GM19438 (cell line): ENCODE measurements around the gene MEGF8.
A peak's percentile ranks its signal among the peaks of the same experiment; 100 is the strongest.

Source experiments
- ATAC-seq: cut with Tn5 transposase; IDR thresholded peaks from one replicate; pipeline ENCODE4 v1.9.1; 2021; ENCODE audit warnings: low read depth; ENCODE audit not compliant: unreplicated experiment

MEGF8 gene

DNA sequence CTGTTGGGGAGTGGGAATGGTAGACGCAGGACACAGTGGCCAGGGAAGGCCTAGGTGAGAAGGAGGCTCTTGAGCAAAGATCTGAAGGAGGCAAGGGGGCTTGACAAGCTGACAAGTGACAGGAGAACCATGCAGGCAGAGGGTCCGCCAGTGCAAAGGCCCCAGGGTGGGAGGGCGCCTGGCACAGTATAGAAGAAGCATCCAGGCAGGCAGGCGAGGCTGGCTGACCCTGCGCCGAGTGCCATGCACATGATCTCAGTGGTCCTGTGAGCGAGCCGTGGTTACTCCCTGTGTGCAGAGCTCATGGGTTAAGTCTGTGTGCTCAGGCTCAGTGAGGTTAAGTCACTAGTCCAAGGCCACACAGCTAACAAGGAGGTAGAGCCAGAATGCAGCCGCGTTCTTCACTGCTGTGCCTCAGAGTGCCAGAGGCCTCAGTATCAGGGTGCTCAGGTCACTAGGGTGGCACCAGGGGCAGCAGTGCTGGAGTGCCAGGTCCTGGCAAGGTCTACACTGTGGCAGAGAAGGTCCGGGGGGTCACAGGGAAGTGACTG is 49.5 kb downstream of the MEGF8 start:
- ATAC-seq, result no peak

DNA sequence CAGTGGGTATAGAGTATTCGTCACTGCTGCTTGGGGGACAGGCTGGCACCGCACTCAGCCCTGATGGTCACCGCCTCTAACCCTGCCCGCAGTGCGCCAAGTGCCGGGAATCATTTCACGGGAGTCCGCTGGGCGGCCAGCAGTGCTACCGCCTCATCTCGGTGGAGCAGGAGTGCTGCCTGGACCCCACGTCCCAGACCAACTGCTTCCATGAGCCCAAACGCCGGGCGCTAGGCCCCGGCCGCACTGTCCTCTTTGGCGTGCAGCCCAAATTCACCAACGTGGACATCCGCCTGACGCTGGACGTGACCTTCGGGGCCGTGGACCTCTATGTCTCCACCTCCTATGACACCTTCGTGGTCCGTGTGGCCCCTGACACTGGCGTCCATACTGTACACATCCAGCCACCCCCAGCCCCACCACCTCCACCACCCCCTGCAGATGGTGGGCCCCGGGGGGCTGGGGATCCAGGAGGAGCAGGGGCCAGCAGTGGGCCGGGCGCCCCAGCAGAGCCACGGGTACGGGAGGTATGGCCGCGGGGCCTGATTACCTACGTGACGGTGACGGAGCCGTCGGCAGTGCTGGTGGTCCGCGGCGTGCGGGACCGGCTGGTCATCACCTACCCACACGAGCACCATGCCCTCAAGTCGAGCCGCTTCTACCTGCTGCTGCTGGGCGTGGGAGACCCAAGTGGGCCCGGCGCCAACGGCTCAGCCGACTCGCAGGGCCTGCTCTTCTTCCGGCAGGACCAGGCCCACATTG is 50.2 kb downstream of the MEGF8 start:
- ATAC-seq, result no peak

DNA sequence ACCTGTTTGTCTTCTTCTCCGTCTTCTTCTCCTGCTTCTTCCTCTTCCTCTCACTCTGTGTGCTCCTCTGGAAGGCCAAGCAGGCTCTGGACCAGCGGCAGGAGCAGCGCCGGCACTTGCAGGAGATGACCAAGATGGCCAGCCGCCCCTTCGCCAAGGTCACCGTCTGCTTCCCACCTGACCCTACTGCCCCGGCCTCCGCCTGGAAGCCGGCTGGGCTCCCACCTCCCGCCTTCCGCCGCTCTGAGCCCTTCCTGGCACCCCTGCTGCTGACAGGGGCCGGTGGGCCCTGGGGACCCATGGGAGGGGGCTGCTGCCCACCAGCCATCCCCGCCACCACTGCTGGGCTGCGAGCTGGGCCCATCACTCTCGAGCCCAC is 50.7 kb downstream of the MEGF8 start:
- ATAC-seq, result no peak

DNA sequence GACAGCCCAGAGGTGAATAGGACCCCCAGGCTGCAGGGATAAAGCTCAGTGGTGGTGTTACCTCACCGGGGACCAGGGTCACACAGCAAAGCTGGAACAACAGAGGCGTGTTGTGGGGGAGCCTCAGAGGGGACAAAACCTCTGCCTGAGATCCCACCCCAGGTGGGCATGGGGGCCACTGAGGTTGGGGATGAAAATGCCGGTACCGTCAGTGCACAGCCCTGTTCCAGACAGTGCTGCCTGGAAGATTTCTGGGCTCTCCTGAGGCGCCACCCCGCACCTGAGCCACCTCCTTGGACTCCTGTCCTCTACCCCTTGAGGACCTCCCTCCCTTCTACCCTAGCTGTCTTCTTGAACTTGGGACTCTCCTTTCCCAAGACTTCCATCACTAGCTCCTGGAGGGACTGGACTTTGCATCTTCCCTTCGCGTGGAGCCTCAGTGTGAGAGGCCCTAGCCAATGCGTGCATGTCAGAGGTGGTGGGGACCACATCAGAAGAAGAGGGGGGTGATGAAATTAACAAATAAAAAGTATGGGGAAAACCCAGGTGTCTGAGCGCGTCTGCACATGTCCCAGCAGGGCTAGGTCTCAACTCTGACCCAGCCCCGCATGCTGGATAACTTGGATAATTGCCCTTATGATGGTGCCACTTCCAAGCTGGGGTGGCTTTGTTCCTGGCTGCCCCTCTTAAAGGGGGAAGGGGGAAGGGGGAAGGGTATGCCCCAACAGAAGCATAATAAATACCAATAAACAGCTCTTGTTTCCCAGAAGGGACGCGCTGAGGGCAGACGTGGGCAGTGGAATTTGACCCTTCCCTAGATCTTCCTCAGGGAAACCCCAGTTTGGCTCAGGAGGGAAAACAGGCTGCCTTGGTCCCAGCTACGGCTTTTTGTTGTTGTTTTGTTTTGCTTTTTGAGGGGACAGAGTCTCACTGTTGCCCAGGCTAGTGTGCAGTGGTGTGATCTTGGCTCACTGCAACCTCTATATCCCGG is 53.1 kb downstream of the MEGF8 start:
- no peak for ATAC-seq

DNA sequence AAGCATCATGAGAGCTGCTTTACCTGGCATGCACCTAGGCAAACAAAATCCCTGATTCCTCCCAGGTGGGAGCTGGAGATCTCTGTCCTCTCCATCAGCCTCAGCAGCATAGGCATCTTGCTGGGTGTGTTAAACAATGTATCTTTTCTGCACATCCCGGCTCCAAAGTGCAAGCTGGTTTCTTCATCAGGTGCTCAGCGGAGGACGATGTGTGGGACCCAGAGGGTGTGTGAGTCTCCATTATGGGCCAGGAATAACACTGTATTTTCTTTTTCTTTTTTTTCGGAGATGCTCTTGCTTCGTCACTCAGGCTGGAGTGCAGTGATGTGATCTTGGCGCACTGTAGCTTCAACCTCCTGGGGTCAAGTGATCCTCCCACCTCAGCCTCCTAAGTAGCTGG is 54.7 kb downstream of the MEGF8 start:
- ATAC-seq, result no peak

DNA sequence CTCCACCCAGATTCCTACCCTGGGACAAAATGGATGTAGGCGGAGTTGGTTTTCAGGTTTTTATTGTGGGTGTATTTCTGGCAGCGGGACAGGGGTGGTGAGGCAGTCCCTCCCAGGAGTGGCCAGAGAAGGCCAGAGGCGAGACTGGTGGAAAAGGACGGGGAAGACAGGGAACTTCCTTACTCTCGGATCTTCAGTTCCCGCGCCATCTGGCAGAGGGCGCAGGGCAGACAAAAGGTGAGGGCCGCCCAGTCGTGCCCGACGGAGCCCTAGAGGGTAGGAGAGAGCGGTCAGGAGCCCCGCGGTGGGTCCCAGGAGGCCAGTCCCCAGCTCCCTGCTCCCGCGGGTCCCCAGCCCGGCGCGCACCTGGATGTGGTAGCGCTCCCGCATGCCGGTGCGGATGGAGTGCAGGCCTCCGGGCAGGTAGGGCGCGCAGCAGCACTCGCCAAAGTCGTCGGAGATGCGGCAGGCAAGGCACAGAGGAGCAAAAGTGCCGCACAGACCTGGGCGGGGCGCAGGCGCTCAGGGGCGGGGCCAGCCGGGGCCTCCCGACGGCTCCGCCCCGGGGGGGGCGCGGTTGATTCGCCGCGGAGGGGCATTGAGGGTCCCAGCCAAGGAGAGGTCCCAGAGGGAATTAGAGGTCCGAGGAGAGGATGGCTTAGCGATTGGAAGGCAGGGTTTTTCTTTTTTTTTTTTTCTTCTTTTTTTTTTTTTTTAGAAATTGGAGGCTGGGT is 61.7 kb downstream of the MEGF8 start:
- ATAC-seq, result peak; percentile 56

DNA sequence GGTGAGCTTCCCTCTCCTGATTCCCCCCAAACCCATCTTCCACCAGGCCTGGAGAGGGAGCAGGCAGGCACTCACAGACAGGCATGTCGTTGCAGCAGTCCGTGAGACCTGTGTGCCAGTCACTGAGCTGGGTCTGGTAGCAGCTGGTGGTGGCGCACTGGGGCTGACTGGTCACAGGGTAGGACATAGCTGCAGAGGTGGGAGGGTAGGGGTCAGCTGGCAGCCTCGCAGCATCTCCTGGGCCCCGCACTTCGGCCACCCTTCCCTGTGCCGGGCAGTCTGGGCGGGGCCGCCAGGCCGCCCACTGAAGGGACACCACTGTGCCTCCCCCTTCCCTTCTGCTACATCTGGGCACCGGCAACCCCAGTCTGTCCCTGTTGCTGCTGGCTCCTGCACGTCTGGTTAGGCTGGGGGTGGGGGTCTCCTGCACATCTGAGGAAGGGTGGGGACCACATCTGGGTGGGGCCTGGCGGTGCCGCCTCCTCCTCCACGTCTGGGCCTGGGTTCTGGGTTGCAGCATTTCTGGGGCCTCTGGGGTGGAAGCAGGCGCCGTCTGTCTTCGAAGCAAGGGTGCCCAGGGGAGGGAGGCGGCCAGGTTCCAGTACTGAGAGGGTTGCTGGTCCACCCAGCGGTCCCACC is 63.5 kb downstream of the MEGF8 start:
- no peak for ATAC-seq

DNA sequence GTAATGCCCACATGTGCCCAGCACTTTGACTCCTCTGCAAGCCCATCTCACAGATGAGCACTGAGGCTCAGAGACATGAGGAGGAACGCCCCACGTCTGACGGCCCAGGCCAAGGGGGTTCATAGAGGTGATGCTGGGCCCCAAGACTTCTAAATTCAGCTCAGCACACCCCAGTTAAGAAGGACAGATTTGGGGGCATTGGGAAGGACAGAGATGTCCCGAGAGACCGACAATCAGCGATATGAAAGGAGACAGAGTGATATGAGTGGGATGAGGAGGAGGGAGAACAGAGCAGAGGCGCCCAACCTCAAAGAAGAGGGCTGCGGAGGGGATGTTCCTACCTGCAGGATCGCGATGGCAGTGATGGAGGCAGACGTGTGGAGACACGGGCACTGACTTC is 64.5 kb downstream of the MEGF8 start, which contains the start of gene CNFN:
Gene CNFN, minus strand, starts transcription at position 399 of the 400 bp plus-strand sequence. CDS start 1,260 bp downstream, outside the sequence.
- ATAC-seq, result no peak

DNA sequence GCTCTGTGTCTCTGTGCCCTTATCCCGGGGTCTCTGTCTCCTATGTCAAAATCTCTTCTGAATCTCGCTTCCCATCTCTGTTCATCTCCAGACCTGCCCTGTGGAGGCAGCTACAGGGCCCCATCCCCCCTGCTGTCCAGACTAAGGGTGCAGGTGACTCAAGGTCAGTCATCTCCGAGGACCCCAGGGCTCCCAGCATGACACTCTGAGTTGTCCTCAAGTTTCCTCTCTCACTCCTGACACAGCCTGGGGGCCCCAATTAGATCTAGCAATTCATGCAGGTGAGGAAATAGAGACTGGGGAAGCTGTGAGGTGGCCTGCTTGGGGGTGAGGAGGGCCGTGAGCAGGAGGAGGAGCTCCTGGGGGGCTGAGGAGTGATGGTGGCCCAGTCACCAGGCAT is 66.7 kb downstream of the MEGF8 start:
- ATAC-seq, result no peak

DNA sequence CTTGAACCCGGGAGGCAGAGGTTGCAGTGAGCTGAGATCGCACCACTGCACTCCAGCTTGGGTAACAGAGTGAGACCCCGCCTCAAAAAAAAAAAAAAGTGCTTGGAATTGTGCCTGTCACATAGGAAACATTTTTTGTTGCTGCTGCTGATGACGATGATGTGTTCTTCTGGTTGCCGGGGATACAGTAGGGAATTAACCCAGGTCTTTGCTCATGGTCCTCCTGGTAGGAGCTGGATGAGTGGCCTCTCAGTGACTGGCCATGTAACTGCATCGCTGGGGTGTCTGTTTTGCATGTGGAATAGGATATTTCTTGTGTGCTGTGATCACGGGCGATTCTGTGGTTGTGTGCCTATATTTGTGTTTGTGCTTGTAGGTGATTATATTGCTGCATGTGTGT is 69.3 kb downstream of the MEGF8 start:
- ATAC-seq, result no peak

DNA sequence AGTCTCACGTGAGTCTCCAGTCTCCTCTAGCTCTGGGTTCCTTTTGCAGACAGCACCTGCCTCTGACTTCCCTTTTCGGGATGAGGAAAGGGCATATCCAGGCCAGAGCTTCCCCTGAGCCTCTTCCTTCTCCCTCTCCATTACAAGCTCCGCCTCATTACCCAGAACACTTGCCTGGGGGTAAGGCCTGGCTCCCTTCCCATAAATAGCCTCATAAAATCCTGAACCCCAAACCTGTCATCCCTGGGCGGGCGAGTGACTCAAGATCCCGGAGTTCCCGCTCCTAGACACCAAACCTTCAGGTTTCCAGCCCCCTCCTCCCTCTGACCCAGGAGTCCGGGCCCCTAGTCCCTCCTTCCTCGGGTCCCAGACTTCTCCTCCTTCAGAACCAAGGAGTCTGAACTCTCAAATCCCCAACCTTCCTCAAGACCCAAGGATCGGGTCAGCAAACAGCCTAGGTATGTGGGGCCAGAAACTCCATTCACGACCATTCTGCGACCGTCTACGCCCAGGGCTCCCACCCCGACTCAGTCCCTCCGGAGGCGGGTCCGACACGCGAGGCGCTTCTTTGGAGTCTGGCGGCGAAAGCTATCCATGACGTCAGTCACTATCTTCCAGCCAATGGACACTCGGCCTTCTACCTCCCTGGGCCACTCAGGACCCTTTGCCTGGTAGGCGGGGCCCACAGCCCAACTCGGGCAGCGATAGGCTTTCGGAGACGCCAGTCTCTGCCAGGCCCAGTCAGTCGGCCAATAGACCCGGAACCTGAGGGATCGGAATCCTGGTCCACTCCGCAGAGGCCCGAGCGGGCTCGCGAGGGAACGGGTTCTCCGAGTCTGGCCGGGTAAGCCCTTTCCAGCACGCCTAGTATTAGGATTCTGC is 71.2 kb downstream of the MEGF8 start:
- peak; percentile 88 for ATAC-seq

DNA sequence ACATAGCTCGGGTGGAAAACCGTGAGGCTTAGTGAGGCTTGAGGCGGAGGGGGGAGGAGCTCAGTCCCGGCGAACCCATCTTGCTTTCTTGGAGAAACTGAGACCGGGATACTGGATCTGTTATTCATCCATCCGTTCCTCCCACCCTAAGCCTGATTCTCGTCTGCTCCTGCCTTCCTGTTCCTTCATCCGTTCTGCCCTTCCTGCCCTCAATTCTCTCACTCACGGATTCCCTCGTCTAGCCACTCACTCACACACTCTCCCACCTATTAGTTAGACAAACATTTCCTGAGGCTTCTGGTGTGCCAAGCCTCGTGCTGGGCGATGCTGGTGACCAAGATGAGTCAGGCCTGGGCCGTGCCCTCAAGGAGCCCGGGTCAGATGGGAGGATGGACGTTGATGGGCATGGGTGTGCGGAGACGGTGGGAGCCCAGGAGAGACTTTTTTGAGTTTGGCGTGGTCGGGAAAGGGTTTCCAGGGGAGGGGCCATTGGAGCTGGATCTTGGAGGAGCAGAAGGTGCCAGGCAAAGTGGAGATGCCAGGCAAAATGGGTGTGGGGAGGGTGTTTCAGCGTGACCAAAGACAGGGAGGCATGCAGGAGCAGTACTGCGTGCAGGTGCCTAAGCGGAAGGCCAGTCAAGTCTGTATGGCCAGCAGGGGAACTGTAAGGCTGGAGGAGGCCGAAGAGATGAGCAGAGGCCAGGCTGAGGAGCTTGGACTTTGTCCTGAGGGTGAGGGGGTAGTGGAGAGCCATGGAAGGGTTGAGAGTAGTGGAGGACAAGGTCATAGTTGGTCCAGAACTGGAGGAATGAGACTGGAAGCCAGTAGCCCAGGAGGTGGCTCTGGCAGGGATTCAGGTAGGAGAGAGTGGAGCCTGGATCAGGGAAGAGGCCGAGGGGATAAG is 72.1 kb downstream of the MEGF8 start:
- ATAC-seq, result no peak

DNA sequence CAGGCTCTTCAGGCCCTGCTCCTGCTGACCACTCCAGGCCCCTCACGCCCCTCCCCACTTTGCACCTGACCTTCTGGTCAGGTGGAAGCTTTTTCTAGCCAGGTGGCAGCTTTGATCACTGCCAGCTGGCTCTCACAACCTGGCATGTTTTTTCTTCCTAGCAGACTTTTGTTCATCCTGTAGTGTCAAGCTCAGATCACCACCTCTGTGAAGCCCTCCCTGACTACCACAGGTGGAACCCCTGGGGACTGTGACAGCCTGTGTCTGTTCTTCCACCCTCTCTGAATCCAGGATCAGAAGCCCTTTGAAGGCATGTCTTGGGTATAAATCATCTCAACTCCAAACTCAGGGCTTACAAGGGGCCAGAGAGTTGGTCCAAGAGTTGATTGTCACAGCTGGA is 75.0 kb downstream of the MEGF8 start:
- ATAC-seq, result no peak

DNA sequence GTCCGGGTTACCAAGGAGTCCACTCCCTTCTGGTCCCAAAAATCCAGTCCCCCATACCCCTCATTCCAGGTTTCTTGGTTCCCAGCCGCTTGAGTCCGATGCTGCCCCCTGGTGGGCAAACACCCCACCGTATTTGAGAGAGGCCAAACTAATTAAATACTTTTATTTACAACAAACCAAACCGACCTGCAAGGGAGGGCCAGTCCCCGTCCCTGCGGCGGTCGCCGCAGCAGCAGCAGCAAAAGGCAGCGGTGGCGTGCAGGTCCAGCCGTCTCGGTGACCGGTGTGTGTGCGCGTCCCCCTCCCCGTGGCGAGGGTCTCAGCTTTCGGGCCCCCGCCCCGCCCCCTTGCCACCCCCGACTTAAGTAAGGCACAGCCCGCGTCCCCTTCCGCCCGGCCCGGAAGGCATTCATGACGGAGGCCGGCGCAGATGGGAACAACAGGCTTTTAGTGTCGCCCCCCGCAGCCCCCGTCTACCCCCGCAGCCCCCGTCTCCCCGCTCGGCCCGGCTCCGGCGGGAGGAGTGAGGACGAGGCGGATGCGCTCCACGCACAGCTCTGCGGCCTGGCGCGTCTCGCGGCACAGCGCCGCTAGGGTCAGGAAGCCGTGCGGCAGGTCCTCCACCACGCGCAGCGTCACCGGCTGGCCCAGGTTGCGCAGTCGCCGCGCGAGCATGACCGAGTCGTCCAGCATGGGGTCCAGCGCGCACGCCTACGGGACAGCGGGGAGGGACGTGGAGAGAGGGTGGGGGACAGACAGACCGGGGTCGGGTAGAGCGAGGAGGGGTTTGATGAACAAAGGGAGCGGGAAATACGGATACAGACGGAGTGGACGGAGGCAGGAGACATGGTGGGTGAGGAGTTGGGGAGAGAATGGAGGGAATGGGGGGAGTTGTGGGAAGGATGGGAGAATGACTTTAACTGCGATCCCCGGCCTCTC is 76.2 kb downstream of the MEGF8 start:
- no peak for ATAC-seq

DNA sequence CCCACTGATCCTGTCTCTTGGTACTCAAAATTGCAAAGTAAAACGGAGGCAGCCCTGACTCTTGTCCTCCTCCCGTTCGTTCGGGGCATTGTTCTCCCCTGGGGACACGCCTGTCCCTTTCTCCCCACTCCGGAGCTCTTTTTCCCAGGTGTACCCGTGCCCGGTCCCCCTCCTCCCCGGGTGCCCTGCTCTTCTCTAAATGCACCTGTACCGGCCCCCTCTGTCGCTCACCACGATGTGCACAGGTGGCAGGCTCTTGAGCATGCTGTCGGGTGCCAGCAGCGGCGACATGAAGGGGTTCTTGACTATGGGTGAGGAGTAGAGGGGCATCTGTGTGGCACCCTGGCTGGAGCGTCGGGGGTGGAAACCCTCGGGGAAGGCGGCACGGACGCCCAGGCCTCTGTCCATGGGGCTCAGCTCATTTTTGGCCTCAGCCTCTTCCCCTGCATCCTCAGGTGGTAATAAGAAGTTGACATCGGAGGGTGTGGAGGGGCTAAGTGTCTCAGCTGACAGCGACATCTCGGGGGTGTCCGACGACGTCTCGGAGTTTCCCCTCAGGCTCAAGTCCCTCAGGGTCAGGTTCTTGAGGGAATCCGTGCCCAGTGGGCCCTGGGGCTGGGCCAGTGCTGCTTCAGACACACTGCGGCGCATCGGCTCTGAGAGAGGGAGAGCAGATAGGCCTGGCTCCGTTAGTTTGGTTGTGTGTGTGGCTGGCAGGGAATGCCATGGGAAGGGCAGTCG is 77.1 kb downstream of the MEGF8 start:
- no peak for ATAC-seq

DNA sequence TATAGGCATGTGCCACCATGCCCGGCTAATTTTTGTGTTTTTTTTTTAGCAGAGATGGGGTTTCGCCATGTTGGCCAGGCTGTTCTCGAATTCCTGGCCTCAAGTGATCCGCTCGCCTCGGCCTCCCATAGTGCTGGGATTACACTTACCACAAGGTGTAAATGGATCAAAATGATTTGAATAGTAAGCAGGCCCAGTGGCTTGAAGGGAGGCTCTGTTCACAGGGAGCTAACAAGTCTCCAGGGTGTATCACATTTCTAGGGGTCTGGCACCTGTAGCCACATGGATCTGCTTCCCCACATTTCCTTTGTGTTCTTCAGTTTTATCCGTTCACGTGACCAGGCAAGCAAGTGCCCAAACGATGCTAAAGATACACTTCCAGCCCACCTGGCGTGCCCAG is 78.2 kb downstream of the MEGF8 start:
- ATAC-seq, result no peak
